Measurements from ENCODE around the gene ZNF775.
A peak's percentile ranks its signal among the peaks of the same experiment; 100 is the strongest.

Gene ZNF775

GRCh38 chr7:150378853-150379440, at the start of gene ZNF775:
Gene ZNF775 (plus strand): TSS chr7:150379330. CDS start chr7:150388471, 9,141 bp downstream.
- DNase-seq, result peak; percentile 98

- DNase-seq, result no peak
These were observed 49.6 kb upstream of the ZNF775 start for GRCh38 chr7:150329331-150330120.

GRCh38 chr7:150330211-150330885, 48.8 kb upstream of the ZNF775 start:
- no peak for DNase-seq

GRCh38 chr7:150332852-150333635, 46.1 kb upstream of the ZNF775 start:
- DNase-seq, result no peak

- no peak for DNase-seq
These were observed 45.5 kb upstream of the ZNF775 start for GRCh38 chr7:150333659-150334058.

GRCh38 chr7:150334108-150334507, 45.0 kb upstream of the ZNF775 start:
- DNase-seq, result no peak

GRCh38 chr7:150335108-150335773, 43.9 kb upstream of the ZNF775 start:
- DNase-seq, result no peak

GRCh38 chr7:150335774-150336112, 43.4 kb upstream of the ZNF775 start:
- no peak for DNase-seq

- no peak for DNase-seq
These were observed 42.4 kb upstream of the ZNF775 start for GRCh38 chr7:150336746-150337145.

- no peak for DNase-seq
These were observed 42.0 kb upstream of the ZNF775 start for GRCh38 chr7:150337179-150337578.

- DNase-seq, result no peak
These were observed 41.5 kb upstream of the ZNF775 start for GRCh38 chr7:150337659-150338081.

GRCh38 chr7:150338166-150338829, 40.8 kb upstream of the ZNF775 start:
- DNase-seq, result no peak

GRCh38 chr7:150339409-150339809, 39.7 kb upstream of the ZNF775 start:
- DNase-seq, result no peak

GRCh38 chr7:150340024-150340749, 38.9 kb upstream of the ZNF775 start:
- DNase-seq, result no peak

GRCh38 chr7:150340875-150341262, 38.3 kb upstream of the ZNF775 start:
- DNase-seq, result no peak

- no peak for DNase-seq
These were observed 37.6 kb upstream of the ZNF775 start, which contains the start of gene RARRES2 for GRCh38 chr7:150341263-150342120. Gene RARRES2 (minus strand): TSS chr7:150341629. CDS start chr7:150340609, 1,020 bp downstream.

- DNase-seq, result no peak
These were observed 37.1 kb upstream of the ZNF775 start for GRCh38 chr7:150342121-150342408.

GRCh38 chr7:150343225-150343624, 35.9 kb upstream of the ZNF775 start:
- no peak for DNase-seq

- no peak for DNase-seq
These were observed 34.8 kb upstream of the ZNF775 start for GRCh38 chr7:150344299-150344698.

GRCh38 chr7:150345012-150345411, 34.1 kb upstream of the ZNF775 start:
- DNase-seq, result no peak

GRCh38 chr7:150346922-150347321, 32.2 kb upstream of the ZNF775 start:
- no peak for DNase-seq

Measured in inflammatory macrophage treated with lipopolysaccharide for 4 hours (primary cell).